RWPE1 (cell line): ENCODE data around the gene TBL1Y.

Experiments used
- CTCF ChIA-PET: fragments of 350-600 bp; sonication (Branson Sonifier 250); formaldehyde crosslinking; extraction: SDS; loops from one replicate; lab custom pipeline; 2021; lab: Yijun Ruan, JAX
- POLR2A ChIA-PET: fragments of 400-600 bp; formaldehyde crosslinking; extraction: SDS; loops from one replicate; lab custom pipeline; 2020; ENCODE audit warnings: antibody characterized with exemption; ENCODE audit not compliant: low non-redundant PET; lab: Yijun Ruan, JAX
- DNase-seq: peaks from one replicate; pipeline ENCODE4 v3.0.0; 2012; ENCODE audit warnings: low spot score
- H3K27ac ChIP-seq: fragments of 450-650 bp; 2 replicates; pipeline ENCODE4 v1.5.1; 2017
- TF ChIP-seq, protein P1 (sequence below): fragments of 450-650 bp; conservative IDR thresholded peaks from 2 replicates; pipeline ENCODE4 v1.5.1; 2017; ENCODE audit warnings: low read depth, mild to moderate bottlenecking

The TBL1Y gene

DNA sequence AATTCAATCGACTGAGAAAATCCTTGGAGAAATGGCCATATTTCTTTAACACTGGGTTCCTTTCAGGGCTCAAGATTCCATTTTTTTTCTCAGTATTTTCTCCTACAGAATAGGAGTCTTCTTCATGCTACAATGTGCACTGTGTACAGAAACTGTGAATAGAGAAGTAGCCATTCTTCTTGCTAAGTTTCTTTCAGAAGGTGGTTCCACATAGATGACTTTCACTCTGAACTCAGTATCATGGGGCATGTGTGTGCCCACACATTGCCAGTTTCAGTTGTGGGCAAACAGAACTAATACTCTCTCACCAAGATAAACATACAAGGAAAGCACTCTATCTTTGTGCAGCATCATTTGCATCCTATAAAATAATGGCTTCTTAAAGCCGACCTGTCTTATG, 89.4 kb downstream of the TBL1Y start:
- TF ChIP-seq, protein P1, sequence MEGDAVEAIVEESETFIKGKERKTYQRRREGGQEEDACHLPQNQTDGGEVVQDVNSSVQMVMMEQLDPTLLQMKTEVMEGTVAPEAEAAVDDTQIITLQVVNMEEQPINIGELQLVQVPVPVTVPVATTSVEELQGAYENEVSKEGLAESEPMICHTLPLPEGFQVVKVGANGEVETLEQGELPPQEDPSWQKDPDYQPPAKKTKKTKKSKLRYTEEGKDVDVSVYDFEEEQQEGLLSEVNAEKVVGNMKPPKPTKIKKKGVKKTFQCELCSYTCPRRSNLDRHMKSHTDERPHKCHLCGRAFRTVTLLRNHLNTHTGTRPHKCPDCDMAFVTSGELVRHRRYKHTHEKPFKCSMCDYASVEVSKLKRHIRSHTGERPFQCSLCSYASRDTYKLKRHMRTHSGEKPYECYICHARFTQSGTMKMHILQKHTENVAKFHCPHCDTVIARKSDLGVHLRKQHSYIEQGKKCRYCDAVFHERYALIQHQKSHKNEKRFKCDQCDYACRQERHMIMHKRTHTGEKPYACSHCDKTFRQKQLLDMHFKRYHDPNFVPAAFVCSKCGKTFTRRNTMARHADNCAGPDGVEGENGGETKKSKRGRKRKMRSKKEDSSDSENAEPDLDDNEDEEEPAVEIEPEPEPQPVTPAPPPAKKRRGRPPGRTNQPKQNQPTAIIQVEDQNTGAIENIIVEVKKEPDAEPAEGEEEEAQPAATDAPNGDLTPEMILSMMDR, result no peak
- POLR2A ChIA-PET, result no interaction called here
- DNase-seq, result no peak
- no peak overlapping the region for H3K27ac ChIP-seq
- CTCF ChIA-PET, result no interaction called here

DNA sequence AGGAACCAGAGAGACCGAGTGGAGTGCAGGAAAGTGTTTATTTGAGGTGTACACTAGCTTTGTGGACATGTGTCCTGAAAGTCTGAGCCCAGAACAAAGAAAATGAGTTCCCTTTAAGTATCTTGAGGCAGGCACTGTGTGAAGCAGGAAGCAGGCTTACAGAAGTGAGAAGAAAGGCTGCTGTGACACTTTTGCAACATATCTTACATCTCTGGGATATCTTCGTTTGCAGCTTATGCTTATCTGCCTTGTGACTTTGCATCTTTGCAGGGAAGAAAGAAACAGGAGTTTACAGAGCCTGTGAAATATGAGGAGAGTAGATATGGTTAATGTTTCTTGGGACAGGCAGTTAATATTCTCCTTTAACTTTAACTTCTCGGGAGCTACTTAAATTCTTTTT, 92.1 kb downstream of the TBL1Y start:
- no peak overlapping the region for H3K27ac ChIP-seq
- ChIA-PET POLR2A (no interaction called here), CTCF (no interaction called here)
- DNase-seq, result no peak
- TF ChIP-seq, protein P1, result no peak

DNA sequence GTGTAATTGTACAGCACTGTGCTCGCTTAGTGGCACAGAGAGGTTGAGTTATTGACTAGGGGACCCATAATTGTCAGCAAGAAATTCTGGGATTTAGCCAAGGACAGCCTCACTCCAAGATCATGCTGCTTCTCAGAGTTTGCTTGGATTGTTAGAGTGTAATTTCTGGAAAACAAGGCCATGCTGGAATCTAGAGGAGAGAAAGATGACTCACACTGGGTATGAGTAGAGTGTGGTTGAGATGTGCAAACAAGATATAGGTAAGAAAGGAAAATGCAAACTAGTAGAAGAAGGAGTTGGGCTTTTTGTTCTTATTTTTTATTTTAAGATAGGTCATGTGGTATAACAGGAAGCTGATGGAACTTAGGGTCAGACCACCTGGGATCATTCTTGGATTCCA, 97.4 kb downstream of the TBL1Y start:
- TF ChIP-seq, protein P1, result no peak
- ChIA-PET CTCF (no interaction called here), POLR2A (no interaction called here)
- no peak for DNase-seq
- H3K27ac ChIP-seq, result no peak overlapping the region

DNA sequence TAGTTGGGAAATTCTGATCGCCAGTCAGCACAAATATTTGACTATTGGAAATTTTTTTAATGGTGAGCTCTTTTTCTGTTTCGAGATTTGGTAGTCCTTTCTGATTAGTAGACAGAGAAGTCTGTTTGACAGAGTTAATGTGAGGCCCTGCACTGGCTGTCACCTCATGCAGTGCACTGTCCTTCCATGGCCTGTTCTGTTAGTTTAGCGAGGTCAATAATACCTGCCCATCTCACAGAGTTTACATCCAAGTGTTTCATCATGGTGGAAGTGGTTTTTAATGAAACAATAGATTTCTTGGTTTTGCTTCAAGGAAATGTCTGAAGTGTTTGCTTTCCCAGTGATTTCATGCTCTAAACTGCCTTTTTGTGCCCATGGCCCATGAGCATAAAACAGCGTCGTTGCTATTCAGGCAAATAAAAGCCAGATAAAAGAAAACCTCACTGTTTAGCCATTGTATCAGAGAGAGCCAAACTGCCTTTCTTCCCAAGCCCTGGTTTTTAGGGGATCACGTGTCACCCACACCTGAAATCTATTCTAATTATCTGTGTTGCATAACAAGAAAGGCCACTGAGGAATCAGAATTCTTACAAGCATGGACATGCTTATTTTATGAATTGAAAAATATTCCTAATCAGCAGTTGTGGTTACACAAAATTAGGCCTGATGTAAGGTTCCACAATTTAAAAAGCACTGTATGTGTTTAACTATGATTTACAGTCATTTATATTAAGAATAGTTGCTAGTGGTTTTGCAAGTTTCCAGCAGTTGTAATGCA, 98.3 kb downstream of the TBL1Y start:
- no peak overlapping the region for H3K27ac ChIP-seq
- CTCF ChIA-PET, result no interaction called here
- TF ChIP-seq, protein P1, result no peak
- POLR2A ChIA-PET, result no interaction called here
- DNase-seq, result no peak

- CTCF ChIA-PET, result no interaction called here
Measured at GRCh38 chrY:7013051-7013450, 102.6 kb downstream of the TBL1Y start.

GRCh38 chrY:7016521-7016920, 106.0 kb downstream of the TBL1Y start:
- no peak overlapping the region for H3K27ac ChIP-seq
- CTCF ChIA-PET, result no interaction called here
- POLR2A ChIA-PET, result no interaction called here
- TF ChIP-seq, protein P1, result no peak
- no peak for DNase-seq

More at GRCh38 chrY:7013051-7013450, 102.6 kb downstream of the TBL1Y start:
- TF ChIP-seq, protein P1, result no peak
- POLR2A ChIA-PET, result no interaction called here
- H3K27ac ChIP-seq, result no peak overlapping the region
- no peak for DNase-seq
